Measurements from ENCODE around the gene TMEM178B. TPM values are rescaled to one million over a fixed set of nuclear protein-coding genes. Genes with fewer than 3 reads are reported as not detected.

Gene TMEM178B
- total RNA-seq, 4 donors from 2014 or later, result 7.7 to 49.9 (median 25.9) TPM

- Histone ChIP-seq H3K4me1 (peaks cover 0 to 6% of the 10 kb centered on the region in 2 donors), H3K27me3 (no peaks in the 10 kb centered on the region), H3K27ac (no peak overlapping the region), H3K36me3 (no peaks in the 10 kb centered on the region), H3K4me3 (replicated peaks in 1 of 3) (no peak overlapping the region), H3K9me3 (no peaks in the 10 kb centered on the region)
- no peak for DNase-seq
- WGBS, 2 donors, result 79 to 80% methylated on average over 3 of the region's 3 CpGs
- intact Hi-C loops (cut with DNase I), result no loop called here
- TF ChIP-seq, protein P1, sequence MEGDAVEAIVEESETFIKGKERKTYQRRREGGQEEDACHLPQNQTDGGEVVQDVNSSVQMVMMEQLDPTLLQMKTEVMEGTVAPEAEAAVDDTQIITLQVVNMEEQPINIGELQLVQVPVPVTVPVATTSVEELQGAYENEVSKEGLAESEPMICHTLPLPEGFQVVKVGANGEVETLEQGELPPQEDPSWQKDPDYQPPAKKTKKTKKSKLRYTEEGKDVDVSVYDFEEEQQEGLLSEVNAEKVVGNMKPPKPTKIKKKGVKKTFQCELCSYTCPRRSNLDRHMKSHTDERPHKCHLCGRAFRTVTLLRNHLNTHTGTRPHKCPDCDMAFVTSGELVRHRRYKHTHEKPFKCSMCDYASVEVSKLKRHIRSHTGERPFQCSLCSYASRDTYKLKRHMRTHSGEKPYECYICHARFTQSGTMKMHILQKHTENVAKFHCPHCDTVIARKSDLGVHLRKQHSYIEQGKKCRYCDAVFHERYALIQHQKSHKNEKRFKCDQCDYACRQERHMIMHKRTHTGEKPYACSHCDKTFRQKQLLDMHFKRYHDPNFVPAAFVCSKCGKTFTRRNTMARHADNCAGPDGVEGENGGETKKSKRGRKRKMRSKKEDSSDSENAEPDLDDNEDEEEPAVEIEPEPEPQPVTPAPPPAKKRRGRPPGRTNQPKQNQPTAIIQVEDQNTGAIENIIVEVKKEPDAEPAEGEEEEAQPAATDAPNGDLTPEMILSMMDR (IDR thresholded peaks at IDR 0.05), result no peak
- TF ChIP-seq POLR2A (IDR thresholded peaks at IDR 0.05), result no peak
Observed at GRCh38 chr7:141039376-141039775, 34.5 kb upstream of the TMEM178B start.

- Histone ChIP-seq H3K27ac (no peak overlapping the region), H3K4me3 (replicated peaks in 1 of 3) (no peak overlapping the region), H3K4me1 (peaks cover 0 to 6% of the 10 kb centered on the region in 2 donors), H3K9me3 (no peaks in the 10 kb centered on the region), H3K36me3 (no peaks in the 10 kb centered on the region), H3K27me3 (no peaks in the 10 kb centered on the region)
- no peak for DNase-seq
- intact Hi-C loops (cut with DNase I), result no loop called here
- 85% methylated on average over 14 of the region's 14 CpGs for WGBS, 2 donors
- no peak for TF ChIP-seq POLR2A (IDR thresholded peaks at IDR 0.05)
- TF ChIP-seq, protein P1 (IDR thresholded peaks at IDR 0.05), result no peak
Observed at GRCh38 chr7:141042222-141043193, 31.4 kb upstream of the TMEM178B start.

DNA sequence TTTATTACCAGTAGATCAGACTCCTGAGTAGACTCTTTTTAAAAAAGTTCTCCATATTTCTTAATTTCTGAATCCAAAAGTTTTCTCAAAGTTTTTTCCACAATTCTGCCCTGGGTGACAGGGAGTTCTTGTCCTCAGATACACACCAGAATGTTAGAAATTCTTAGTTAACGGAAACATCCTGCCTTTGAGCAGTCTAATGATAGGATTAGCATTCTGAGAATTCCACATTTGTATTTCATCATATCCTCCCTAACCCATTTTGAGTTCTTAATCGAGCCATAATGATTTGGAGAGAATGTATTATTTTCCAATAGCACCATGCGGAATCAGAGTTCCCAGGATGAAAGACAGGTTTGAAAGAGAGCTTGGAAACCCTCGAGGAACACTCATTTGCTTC is 30.2 kb upstream of the TMEM178B start:
- Histone ChIP-seq H3K27me3 (no peaks in the 10 kb centered on the region), H3K36me3 (no peaks in the 10 kb centered on the region), H3K27ac (no peak overlapping the region), H3K4me1 (peaks cover 0 to 6% of the 10 kb centered on the region in 2 donors), H3K4me3 (replicated peaks in 1 of 3) (no peak overlapping the region), H3K9me3 (no peaks in the 10 kb centered on the region)
- DNase-seq, result no peak
- intact Hi-C loops (cut with DNase I), result no loop called here
- 84 to 85% methylated on average over 4 of the region's 4 CpGs for WGBS, 2 donors
- no peak for TF ChIP-seq POLR2A (IDR thresholded peaks at IDR 0.05)
- TF ChIP-seq, protein P1 (IDR thresholded peaks at IDR 0.05), result no peak

DNA sequence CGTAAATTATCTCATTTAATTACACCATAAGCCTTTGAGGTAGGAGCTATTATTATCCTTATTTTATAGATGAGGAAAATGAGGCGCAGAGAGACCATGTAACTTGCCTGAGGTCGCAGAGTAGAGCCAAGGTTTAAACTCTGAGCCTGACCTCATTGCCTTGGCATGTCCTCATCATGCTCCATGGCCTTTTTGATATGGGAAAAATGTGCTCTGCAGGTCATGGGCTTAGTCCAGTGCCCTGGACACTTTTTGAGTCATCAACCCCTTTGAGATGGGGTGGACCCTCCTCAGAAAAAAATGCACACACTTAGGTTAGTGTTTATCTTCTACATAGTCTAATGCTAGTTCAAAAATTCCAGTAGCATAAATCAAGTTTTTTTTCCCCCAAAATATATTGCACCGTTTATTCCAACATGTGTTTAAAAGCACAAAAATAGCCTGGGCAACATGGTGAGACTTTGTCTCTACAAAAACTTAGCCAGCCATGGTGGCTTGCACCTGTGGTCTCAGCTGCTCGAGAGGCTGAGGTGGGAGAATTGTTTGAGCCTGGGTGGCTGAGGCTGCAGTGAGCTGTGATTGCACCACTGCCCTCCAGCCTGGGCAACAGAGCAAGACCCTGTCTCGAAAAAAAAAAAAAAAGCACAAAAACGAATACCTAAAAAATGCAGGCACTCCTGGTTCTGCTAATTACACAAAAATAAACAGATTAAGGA is 28.6 kb upstream of the TMEM178B start:
- intact Hi-C loops (cut with DNase I), result no loop called here
- 53 to 59% methylated on average over 7 of the region's 7 CpGs for WGBS, 2 donors
- no peaks in the 10 kb centered on the region for H3K9me3 ChIP-seq

More for the DNA sequence above, 28.6 kb upstream of the TMEM178B start:
- H3K4me1 ChIP-seq, result peaks cover 0 to 6% of the 10 kb centered on the region in 2 donors
- no peaks in the 10 kb centered on the region for H3K36me3 ChIP-seq
- H3K27ac ChIP-seq, result no peak overlapping the region
- peak in 1 of 2 donors; percentile 27 for DNase-seq
- no peak for TF ChIP-seq POLR2A (IDR thresholded peaks at IDR 0.05)
- TF ChIP-seq, protein P1 (IDR thresholded peaks at IDR 0.05), result no peak
- H3K27me3 ChIP-seq, result no peaks in the 10 kb centered on the region
- H3K4me3 ChIP-seq (replicated peaks in 1 of 3), result no peak overlapping the region

All from thyroid gland (tissue), 4 donors.